ENCODE results near the gene TNFSF13B. TPM values are rescaled to one million over a fixed set of nuclear protein-coding genes. Genes with fewer than 3 reads are reported as not detected.
"Not testable (repeated sequence)": the region's sequence is repeated elsewhere in the genome, so short reads cannot be mapped to it uniquely, and the experiment has no call there.

Gene TNFSF13B
- polyA plus RNA-seq, 4 donors, result 2.6 to 6.9 (median 3.9) TPM

DNA sequence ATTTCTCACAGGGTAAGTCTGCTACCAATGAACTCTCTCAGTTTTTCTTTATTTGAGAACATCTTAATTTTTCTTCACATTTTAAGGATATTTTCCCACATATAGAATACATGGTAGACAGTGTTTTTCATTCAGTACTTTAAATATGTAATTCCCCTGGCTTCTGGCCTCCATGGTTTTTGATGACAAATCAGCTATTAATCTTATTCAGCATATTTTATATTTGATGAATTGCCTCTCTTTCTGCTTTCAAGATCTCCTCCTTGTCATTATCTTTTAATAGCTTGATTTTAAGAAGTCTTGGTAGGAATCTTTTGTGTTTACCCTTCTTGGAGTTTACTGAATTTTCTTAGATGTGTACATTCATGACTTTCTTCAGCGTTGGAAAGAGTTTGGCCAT lies 27.6 kb downstream of the TNFSF13B start:
- H3K9me3 ChIP-seq (ENCODE audit: control insufficient read depth in 2 of 2, insufficient read depth in 1 of 2, low read depth in 1 of 2, low read length in 1 of 2), result peaks cover 0 to 2% of the 10 kb centered on the region in 2 donors
- WGBS, 3 donors, result 88 to 94% (median 93%) methylated on average over 1 of the region's 1 CpG
- no peak for FAIRE-seq
- H3K4me1 ChIP-seq (ENCODE audit: control insufficient read depth in 3 of 3, insufficient read depth in 2 of 3, low read depth in 1 of 3, low read length in 2 of 3), result no peaks in the 10 kb centered on the region
- no peaks in the 10 kb centered on the region for H3K27me3 ChIP-seq (ENCODE audit: control insufficient read depth in 3 of 3, insufficient read depth in 3 of 3, low read length in 3 of 3)
- no peaks in the 10 kb centered on the region for H3K36me3 ChIP-seq (ENCODE audit: control insufficient read depth in 3 of 3, insufficient read depth in 2 of 3, low read depth in 1 of 3, low read length in 3 of 3)
- no peak overlapping the region for H3K27ac ChIP-seq (ENCODE audit: low read depth in 1 of 3, low read length in 2 of 3)
- no peak for DNase-seq
- H3K4me3 ChIP-seq (ENCODE audit: low read depth in 1 of 3, low read length in 3 of 3), result no peak overlapping the region

DNA sequence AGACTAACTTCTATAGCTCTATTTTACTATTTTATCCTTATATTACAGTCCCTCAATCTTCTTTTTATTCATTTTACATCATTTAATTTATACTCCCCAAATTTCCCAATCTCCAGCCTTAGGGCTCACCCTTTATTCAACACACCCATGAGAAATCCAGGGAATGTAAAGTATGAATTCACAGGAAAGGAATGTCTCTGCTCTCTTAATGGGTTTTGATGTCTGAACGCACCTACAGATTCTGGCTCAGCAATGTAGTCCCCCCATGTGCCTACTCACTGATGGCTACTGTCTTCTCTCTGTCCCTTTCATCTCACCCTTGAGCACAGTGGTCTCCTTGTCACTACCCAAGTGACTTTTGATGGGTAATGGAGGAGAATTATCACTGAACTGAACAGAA lies 32.8 kb downstream of the TNFSF13B start:
- Histone ChIP-seq H3K9me3 (ENCODE audit: control insufficient read depth in 2 of 2, insufficient read depth in 1 of 2, low read depth in 1 of 2, low read length in 1 of 2) (peaks cover 0 to 2% of the 10 kb centered on the region in 2 donors), H3K27me3 (ENCODE audit: control insufficient read depth in 3 of 3, insufficient read depth in 3 of 3, low read length in 3 of 3) (no peaks in the 10 kb centered on the region), H3K27ac (ENCODE audit: low read depth in 1 of 3, low read length in 2 of 3) (no peak overlapping the region), H3K4me1 (ENCODE audit: control insufficient read depth in 3 of 3, insufficient read depth in 2 of 3, low read depth in 1 of 3, low read length in 2 of 3) (no peaks in the 10 kb centered on the region), H3K36me3 (ENCODE audit: control insufficient read depth in 3 of 3, insufficient read depth in 2 of 3, low read depth in 1 of 3, low read length in 3 of 3) (no peaks in the 10 kb centered on the region), H3K4me3 (ENCODE audit: low read depth in 1 of 3, low read length in 3 of 3) (no peak overlapping the region)
- DNase-seq (no peak), FAIRE-seq (no peak)
- WGBS, 3 donors, result 83 to 87% (median 85%) methylated on average over 1 of the region's 1 CpG

DNA sequence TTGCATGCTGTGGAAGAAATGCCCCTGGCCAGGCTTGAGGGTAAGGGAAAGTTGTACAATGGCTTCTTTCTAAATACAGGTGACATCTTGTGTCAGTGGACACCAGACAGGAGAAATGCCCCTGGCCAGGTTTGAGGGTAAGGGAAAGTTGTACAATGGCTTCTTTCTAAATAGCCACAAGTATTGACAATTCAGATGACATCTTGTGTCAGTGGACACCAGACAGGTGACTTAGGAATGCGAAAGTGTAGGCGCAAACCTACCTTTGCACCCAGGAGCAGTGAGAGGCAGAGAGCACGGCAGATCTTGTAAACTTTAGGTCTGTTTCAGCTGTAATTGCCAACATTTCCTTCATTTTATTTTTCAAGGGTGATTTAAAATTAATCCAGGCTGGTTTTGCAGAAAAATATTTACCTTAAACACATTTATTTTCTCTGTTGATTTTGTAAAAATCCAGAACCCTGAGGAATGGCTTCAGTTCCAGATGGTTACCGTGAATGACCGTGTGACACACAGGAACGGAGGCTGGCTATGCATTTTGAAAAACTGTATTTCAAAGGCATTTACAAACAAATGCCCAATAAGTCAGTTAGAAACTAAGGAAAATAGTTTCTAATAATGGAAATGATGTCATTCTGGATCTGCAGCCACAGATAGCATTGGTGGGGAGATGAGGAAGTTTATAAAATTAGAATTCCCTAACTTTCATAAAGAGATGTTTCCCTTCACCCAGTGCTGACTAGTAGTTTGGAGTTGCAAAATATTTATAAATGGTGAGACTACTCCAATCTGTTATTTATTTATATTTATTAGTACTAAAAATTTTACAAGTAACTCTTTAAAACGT lies 34.9 kb downstream of the TNFSF13B start:
- Histone ChIP-seq H3K27ac (ENCODE audit: low read depth in 1 of 3, low read length in 2 of 3) (no peak overlapping the region), H3K9me3 (ENCODE audit: control insufficient read depth in 2 of 2, insufficient read depth in 1 of 2, low read depth in 1 of 2, low read length in 1 of 2) (no peaks in the 10 kb centered on the region), H3K36me3 (ENCODE audit: control insufficient read depth in 3 of 3, insufficient read depth in 2 of 3, low read depth in 1 of 3, low read length in 3 of 3) (no peaks in the 10 kb centered on the region), H3K4me1 (ENCODE audit: control insufficient read depth in 3 of 3, insufficient read depth in 2 of 3, low read depth in 1 of 3, low read length in 2 of 3) (no peaks in the 10 kb centered on the region), H3K27me3 (ENCODE audit: control insufficient read depth in 3 of 3, insufficient read depth in 3 of 3, low read length in 3 of 3) (no peaks in the 10 kb centered on the region), H3K4me3 (ENCODE audit: low read depth in 1 of 3, low read length in 3 of 3) (no peak overlapping the region)
- DNase-seq (peak in 1 of 2 donors; percentile 57), FAIRE-seq (no peak)
- 45 to 65% (median 65%) methylated on average over 7 of the region's 7 CpGs for WGBS, 3 donors

DNA sequence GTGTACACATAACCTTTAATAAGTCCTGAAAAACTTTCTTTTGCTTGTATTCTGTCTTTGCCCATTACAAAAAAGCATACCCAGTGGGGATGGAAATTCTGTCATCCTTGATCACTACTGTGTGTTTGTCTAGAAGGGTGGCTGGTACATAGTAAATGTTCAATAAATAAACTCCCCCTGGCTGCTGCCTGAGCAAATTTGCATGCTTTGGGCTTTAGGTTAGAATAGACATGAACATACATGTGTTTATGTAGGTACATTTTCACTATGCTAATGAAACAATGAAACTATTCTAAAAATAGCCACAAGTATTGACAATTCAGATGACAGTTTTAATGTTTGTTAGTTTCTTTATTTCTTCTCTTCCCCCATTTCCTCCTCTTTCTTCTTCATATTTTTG lies 36.1 kb downstream of the TNFSF13B start:
- H3K9me3 ChIP-seq (ENCODE audit: control insufficient read depth in 2 of 2, insufficient read depth in 1 of 2, low read depth in 1 of 2, low read length in 1 of 2), result no peaks in the 10 kb centered on the region

DNA sequence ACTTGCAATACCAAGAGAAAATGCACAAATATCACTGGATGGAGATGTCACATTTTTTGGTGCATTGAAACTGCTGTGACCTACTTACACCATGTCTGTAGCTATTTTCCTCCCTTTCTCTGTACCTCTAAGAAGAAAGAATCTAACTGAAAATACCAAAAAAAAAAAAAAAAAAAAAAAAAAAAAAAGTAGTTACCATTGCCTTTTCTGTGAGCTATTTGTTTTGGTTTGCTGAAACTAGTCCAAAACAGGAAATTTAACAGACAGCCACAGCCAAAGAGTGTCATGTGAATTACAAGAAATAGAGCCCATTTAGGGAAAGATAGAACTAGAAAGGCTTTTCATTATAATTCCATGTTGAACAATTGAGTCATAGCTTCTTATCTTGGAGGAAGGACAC lies 37.3 kb downstream of the TNFSF13B start:
- H3K27me3 ChIP-seq (ENCODE audit: control insufficient read depth in 3 of 3, insufficient read depth in 3 of 3, low read length in 3 of 3), result no peaks in the 10 kb centered on the region
- no peaks in the 10 kb centered on the region for H3K9me3 ChIP-seq (ENCODE audit: control insufficient read depth in 2 of 2, insufficient read depth in 1 of 2, low read depth in 1 of 2, low read length in 1 of 2)
- no peak overlapping the region for H3K4me3 ChIP-seq (ENCODE audit: low read depth in 1 of 3, low read length in 3 of 3)
- no peak overlapping the region for H3K27ac ChIP-seq (ENCODE audit: low read depth in 1 of 3, low read length in 2 of 3)
- FAIRE-seq (no peak), DNase-seq (peak in 1 of 2 donors; percentile 20)
- H3K36me3 ChIP-seq (ENCODE audit: control insufficient read depth in 3 of 3, insufficient read depth in 2 of 3, low read depth in 1 of 3, low read length in 3 of 3), result no peaks in the 10 kb centered on the region
- no peaks in the 10 kb centered on the region for H3K4me1 ChIP-seq (ENCODE audit: control insufficient read depth in 3 of 3, insufficient read depth in 2 of 3, low read depth in 1 of 3, low read length in 2 of 3)

More for the DNA sequence above, 36.1 kb downstream of the TNFSF13B start:
- no peak overlapping the region for H3K27ac ChIP-seq (ENCODE audit: low read depth in 1 of 3, low read length in 2 of 3)
- no peak overlapping the region for H3K4me3 ChIP-seq (ENCODE audit: low read depth in 1 of 3, low read length in 3 of 3)
- H3K4me1 ChIP-seq (ENCODE audit: control insufficient read depth in 3 of 3, insufficient read depth in 2 of 3, low read depth in 1 of 3, low read length in 2 of 3), result no peaks in the 10 kb centered on the region
- H3K27me3 ChIP-seq (ENCODE audit: control insufficient read depth in 3 of 3, insufficient read depth in 3 of 3, low read length in 3 of 3), result no peaks in the 10 kb centered on the region
- FAIRE-seq (no peak), DNase-seq (no peak)
- no peaks in the 10 kb centered on the region for H3K36me3 ChIP-seq (ENCODE audit: control insufficient read depth in 3 of 3, insufficient read depth in 2 of 3, low read depth in 1 of 3, low read length in 3 of 3)

DNA sequence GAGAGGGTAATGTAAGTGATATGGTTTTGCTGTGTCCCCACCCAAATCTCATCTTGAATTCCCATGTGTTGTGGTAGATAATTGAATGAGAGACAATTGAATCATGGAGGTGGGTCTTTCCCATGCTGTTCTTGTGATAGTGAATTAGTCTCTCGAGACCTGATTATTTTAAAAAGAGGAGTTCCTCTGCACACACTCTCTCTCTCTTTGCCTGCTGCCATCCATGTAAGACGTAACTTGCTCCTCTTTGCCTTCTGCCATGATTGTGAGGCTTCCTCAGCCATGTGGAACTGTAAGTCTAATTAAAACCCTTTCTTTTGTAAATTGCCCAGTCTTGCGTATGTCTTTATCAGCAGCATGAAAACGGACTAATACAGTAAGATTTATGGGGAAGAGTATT lies 42.1 kb downstream of the TNFSF13B start:
- FAIRE-seq; H3K4me1 ChIP-seq (ENCODE audit: control insufficient read depth in 3 of 3, insufficient read depth in 2 of 3, low read depth in 1 of 3, low read length in 2 of 3); DNase-seq; H3K9me3 ChIP-seq (ENCODE audit: control insufficient read depth in 2 of 2, insufficient read depth in 1 of 2, low read depth in 1 of 2, low read length in 1 of 2); H3K4me3 ChIP-seq (ENCODE audit: low read depth in 1 of 3, low read length in 3 of 3); H3K27ac ChIP-seq (ENCODE audit: low read depth in 1 of 3, low read length in 2 of 3); H3K36me3 ChIP-seq (ENCODE audit: control insufficient read depth in 3 of 3, insufficient read depth in 2 of 3, low read depth in 1 of 3, low read length in 3 of 3); H3K27me3 ChIP-seq (ENCODE audit: control insufficient read depth in 3 of 3, insufficient read depth in 3 of 3, low read length in 3 of 3): not testable (repeated sequence)
- 84 to 92% (median 88%) methylated on average over 4 of the region's 4 CpGs for WGBS, 3 donors

DNA sequence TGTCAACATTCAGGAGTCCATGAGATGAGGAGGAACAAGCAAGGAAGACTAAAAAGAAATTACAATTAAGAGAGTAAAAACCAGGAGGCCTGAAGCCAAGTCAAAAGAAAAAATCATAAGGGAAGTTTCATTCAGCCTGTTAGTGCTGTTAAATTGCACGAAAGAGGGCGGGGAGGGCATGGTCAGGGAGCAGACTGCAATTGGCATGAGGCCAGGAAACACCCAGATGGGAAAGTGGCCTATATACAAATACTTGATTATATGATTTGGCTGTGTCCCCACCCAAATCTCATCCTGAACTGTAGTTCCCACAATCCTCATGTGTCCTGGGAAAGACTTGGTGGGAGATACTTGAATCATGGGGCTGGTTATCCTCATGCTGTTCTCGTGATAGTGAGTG lies 43.9 kb downstream of the TNFSF13B start:
- FAIRE-seq (no peak), DNase-seq (peak; percentile 28 to 48)
- WGBS, 3 donors, result 34 to 58% (median 43%) methylated on average over 3 of the region's 3 CpGs
- H3K27me3 ChIP-seq (ENCODE audit: control insufficient read depth in 3 of 3, insufficient read depth in 3 of 3, low read length in 3 of 3), result no peaks in the 10 kb centered on the region
- no peak overlapping the region for H3K27ac ChIP-seq (ENCODE audit: low read depth in 1 of 3, low read length in 2 of 3)
- H3K9me3 ChIP-seq (ENCODE audit: control insufficient read depth in 2 of 2, insufficient read depth in 1 of 2, low read depth in 1 of 2, low read length in 1 of 2), result no peaks in the 10 kb centered on the region
- H3K4me3 ChIP-seq (ENCODE audit: low read depth in 1 of 3, low read length in 3 of 3), result no peak overlapping the region
- no peaks in the 10 kb centered on the region for H3K4me1 ChIP-seq (ENCODE audit: control insufficient read depth in 3 of 3, insufficient read depth in 2 of 3, low read depth in 1 of 3, low read length in 2 of 3)
- H3K36me3 ChIP-seq (ENCODE audit: control insufficient read depth in 3 of 3, insufficient read depth in 2 of 3, low read depth in 1 of 3, low read length in 3 of 3), result no peaks in the 10 kb centered on the region

DNA sequence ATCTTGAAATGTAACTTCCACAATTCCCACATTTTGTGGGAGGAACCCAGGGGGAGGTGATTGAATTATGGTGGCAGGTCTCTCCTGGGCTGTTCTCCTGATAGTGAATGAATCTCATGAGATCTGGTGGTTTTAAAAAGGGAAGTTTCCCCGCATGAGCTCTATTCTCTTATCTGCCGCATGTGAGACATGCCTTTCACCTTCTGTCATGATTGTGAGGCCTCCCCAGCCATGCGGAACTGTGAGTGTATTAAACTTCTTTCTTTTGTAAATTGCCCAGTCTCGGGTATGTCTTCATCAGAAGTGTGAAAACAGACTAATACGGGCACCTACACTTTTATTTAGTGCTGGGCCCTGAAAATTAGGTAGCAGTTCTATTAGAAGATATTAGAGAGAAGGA lies 45.8 kb downstream of the TNFSF13B start:
- WGBS, 3 donors, result 70 to 83% (median 75%) methylated on average over 5 of the region's 5 CpGs

DNA sequence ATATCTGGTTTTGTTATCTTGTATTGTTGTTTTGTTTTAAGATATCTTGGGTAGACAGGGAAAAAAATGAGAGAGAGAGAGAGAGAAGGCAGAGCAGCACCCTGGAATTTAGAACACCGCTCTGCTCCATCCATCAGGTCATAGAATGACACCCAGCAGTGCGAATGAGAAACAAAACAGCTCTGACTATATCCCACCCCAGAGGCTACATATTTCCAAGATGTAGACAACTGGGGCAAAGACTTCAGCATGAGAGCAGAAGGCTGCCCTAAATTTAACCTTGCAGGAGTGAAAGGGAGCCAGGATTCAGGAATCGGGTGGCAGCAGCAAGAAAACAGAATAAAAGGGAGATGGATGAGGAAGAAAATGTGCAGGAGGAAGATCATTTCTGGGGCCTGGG lies 46.5 kb downstream of the TNFSF13B start:
- no peaks in the 10 kb centered on the region for H3K27me3 ChIP-seq (ENCODE audit: control insufficient read depth in 3 of 3, insufficient read depth in 3 of 3, low read length in 3 of 3)
- no peaks in the 10 kb centered on the region for H3K36me3 ChIP-seq (ENCODE audit: control insufficient read depth in 3 of 3, insufficient read depth in 2 of 3, low read depth in 1 of 3, low read length in 3 of 3)
- H3K27ac ChIP-seq (ENCODE audit: low read depth in 1 of 3, low read length in 2 of 3), result no peak overlapping the region
- no peaks in the 10 kb centered on the region for H3K4me1 ChIP-seq (ENCODE audit: control insufficient read depth in 3 of 3, insufficient read depth in 2 of 3, low read depth in 1 of 3, low read length in 2 of 3)
- FAIRE-seq, result no peak
- H3K4me3 ChIP-seq (ENCODE audit: low read depth in 1 of 3, low read length in 3 of 3), result no peak overlapping the region
- H3K9me3 ChIP-seq (ENCODE audit: control insufficient read depth in 2 of 2, insufficient read depth in 1 of 2, low read depth in 1 of 2, low read length in 1 of 2), result no peaks in the 10 kb centered on the region
- DNase-seq, result no peak
- 81 to 91% (median 85%) methylated on average over 3 of the region's 3 CpGs for WGBS, 3 donors

More for the DNA sequence above, 45.8 kb downstream of the TNFSF13B start:
- H3K27me3 ChIP-seq (ENCODE audit: control insufficient read depth in 3 of 3, insufficient read depth in 3 of 3, low read length in 3 of 3), result no peaks in the 10 kb centered on the region
- DNase-seq, result no peak
- no peaks in the 10 kb centered on the region for H3K4me1 ChIP-seq (ENCODE audit: control insufficient read depth in 3 of 3, insufficient read depth in 2 of 3, low read depth in 1 of 3, low read length in 2 of 3)
- no peaks in the 10 kb centered on the region for H3K9me3 ChIP-seq (ENCODE audit: control insufficient read depth in 2 of 2, insufficient read depth in 1 of 2, low read depth in 1 of 2, low read length in 1 of 2)
- H3K36me3 ChIP-seq (ENCODE audit: control insufficient read depth in 3 of 3, insufficient read depth in 2 of 3, low read depth in 1 of 3, low read length in 3 of 3), result no peaks in the 10 kb centered on the region
- FAIRE-seq, result no peak
- no peak overlapping the region for H3K27ac ChIP-seq (ENCODE audit: low read depth in 1 of 3, low read length in 2 of 3)
- H3K4me3 ChIP-seq (ENCODE audit: low read depth in 1 of 3, low read length in 3 of 3), result no peak overlapping the region
